GM19099 (cell line): ENCODE measurements around the gene PYGB.

Experiments
- POLR2A ChIP-seq: IDR thresholded peaks from 3 replicates; pipeline ENCODE4 v1.6.1; 2011; ENCODE audit warnings: low read depth; ENCODE audit not compliant: insufficient read length; ENCODE audit errors: extremely low read depth

Gene PYGB

DNA sequence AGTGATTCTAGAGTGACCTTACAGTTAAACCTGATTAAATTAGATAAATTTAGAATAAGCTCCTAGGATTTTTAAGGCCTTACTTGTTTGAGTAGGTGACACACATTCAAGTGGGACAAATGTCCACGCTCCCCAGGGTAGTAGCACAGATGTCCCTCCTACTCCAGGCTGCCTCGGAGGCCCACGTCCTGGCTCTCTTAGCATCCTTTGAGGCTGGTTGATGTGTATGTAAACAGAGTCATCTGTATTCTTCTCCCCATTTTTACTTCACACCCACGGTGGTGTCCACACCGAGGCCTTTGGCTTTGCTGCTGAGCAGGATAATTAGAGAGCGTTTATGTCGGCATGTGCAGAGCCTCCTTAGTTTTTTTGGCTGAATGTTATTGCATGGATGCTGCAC, 36.6 kb upstream of the PYGB start:
- TF ChIP-seq POLR2A: no peak

DNA sequence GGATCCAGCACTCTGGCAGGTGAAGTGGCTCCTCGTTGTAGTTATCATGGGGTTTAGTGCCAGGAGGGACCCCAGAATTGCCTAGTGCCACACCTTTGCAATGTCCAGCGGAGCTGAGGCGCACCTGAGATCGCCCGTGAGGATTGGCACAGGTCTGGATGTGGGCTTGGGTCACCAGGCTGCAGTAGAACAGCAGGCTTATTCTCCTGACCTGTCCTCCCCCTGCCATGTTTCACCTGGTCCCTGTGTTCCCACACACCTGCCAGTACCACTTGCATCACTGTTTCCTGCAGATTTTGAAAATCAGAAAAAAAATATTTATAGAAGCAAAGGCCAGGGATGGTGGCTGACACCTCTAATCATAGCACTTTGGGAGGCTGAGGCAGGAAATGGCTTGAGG, 35.6 kb upstream of the PYGB start:
- no peak for TF ChIP-seq POLR2A

GRCh38 chr20:25213566-25214425, 34.1 kb upstream of the PYGB start:
- TF ChIP-seq POLR2A: no peak

- no peak for TF ChIP-seq POLR2A
Measured at GRCh38 chr20:25214426-25214790, 33.5 kb upstream of the PYGB start.

GRCh38 chr20:25214819-25215218, 33.1 kb upstream of the PYGB start:
- no peak for TF ChIP-seq POLR2A

DNA sequence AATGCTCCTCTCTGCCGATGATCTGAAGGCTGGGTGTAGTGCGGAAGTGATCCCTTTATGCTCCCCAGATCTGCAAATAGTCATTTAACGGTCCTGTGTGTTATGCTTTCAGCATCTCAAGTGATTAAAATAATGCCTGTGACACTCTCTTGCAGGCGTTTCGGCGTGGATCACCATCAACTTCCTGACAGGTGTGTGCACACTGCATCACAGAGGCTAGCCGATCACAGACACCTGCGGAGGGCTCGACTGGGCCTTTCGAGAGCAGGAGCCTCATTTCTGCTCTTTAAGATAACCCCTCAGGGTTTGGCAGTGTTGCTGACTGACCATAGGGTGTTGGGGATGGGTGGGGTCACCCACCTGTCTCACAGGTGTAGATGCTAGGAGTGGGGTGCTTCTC, 32.4 kb upstream of the PYGB start:
- TF ChIP-seq POLR2A: no peak

DNA sequence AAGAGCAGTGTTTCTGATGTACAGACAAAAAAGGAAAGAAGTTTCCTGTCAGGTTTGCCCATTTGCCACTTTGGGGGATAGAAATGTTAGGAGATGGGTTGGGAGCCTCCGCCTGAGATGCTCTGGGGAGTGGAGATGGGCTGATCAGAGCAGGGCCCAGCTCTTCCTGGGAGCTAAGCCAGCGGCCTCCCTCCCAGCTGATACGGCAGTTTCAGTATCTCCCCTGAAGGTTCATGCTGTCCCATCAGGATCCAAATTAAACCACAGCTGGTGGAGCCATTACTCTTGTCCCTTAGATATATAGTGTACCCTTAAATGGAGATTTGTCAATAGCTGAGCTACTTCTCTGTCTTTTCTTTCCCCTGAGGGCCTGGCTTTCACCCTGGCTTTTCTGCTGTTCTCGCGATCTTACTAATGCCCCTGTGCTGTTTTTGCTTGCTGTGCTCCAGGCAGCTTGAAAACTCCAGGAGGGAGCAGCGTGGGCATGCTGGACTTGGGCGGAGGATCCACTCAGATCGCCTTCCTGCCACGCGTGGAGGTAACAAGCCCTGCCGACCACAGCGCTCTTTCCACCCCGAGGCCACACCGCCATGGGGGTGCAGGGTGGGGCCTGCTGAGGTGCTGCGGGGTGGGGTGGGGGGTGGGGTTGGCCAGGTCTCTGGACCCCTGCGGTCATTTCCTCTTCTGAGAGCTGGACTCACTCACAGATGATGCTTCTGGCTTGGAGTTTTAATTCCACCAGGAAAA, 31.5 kb upstream of the PYGB start:
- no peak for TF ChIP-seq POLR2A

DNA sequence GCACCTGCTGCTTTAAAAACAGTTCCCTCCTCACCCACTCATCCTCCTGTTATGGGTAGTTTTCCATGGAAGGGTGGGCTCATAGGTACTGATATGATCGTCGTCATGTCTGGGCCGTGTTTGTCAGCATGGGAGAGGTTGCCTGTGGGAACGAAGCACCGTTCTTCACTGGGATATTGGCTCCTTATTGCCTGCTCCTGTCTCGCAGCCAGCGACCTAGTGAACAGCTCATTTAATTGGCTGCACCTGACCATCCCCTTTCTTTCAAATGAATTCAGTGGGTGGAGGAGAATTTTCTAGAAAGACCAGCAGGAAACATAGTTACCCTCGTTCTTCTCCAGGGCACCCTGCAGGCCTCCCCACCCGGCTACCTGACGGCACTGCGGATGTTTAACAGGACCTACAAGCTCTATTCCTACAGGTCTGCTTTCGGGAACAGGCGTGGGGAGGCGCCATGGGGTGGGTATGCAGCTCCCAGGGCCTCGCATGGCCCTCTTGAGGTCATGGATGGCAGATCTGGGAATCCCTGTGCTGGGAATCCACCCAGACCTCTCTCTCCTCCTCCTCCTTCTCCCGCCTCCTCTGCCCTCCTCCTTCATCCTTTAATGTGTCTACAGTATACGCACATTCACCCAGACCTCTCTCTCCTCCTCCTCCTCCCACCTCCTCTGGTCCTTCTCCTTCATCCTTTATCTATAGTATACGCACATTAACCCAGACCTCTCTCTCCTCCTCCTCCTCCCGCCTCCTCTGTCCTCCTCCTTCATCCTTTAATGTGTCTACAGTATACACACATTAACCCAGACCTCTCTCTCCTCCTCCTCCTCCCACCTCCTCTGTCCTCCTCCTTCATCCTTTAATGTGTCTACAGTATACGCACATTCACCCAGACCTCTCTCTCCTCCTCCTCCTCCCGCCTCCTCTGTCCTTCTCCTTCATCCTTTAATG, 30.4 kb upstream of the PYGB start:
- TF ChIP-seq POLR2A: no peak

- TF ChIP-seq POLR2A: no peak
Measured at GRCh38 chr20:25218109-25218486, 29.8 kb upstream of the PYGB start.

- TF ChIP-seq POLR2A: no peak
Measured at GRCh38 chr20:25218492-25218891, 29.4 kb upstream of the PYGB start.

DNA sequence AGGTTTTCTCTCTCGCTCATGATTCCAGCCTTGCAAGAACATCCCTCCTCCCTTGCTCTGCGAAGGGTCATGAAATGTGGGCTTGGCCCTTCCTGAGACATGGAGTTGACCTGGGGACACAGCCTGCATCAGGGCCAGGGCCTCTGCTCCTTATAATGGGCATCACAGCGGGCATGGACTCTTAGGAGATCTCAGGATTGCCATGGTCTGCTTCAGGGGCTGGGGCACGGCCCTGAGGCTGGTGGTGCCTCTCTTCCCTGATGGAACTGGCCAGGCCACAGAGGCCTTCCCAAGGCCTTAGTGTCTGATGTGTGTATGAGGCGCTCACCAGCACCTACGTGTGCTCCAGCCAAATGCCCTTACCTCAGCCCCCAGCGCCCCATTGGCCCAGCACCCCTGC, 28.5 kb upstream of the PYGB start:
- TF ChIP-seq POLR2A: no peak

GRCh38 chr20:25220021-25220730, 27.7 kb upstream of the PYGB start:
- no peak for TF ChIP-seq POLR2A

GRCh38 chr20:25220810-25221591, 26.9 kb upstream of the PYGB start:
- TF ChIP-seq POLR2A: no peak
